Brain pericyte (primary cell): ENCODE results near the gene MINAR2.

Source experiments
- DNase-seq: peaks from one replicate; pipeline ENCODE4 v3.0.0-alpha.2; 2012; ENCODE audit warnings: low read depth, low spot score

Gene MINAR2, protein sequence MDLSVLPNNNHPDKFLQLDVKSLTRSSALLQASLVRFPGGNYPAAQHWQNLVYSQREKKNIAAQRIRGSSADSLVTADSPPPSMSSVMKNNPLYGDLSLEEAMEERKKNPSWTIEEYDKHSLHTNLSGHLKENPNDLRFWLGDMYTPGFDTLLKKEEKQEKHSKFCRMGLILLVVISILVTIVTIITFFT

DNA sequence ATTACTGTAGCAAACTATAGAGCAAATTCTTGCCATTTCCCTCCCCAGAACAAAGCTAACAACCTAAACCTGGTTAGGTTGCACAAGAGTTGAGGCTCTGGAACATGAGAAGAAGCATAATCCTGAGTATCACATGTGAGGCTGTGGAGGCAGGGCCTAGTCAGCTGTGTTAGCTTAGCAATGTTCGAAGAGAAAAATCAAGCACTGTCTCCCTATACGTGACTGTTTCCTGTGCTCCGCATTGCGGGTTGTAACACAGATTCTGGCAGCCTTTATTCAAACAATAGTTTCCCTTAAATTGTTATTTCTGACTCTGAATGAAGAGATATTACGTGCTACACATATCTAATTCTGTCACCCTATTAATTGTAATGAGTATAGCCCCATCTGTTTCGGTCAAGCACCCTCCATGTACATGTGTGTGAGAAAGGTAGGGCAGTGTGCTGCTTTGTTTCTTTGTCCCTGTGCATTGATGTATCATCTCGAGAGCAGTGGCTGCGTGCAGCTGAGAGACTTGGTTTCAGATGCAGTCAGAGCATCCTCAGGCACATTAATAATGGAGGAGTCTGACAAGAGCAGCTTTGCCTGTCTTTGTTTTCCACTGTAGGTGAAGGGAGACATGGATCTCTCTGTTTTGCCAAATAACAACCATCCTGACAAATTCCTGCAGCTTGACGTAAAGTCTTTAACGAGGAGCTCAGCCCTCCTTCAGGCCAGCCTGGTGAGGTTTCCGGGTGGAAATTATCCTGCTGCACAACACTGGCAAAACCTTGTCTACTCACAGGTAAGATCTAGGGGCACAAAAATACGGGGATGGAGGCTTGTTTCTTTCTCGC, at the start of gene MINAR2:
Gene MINAR2 (plus strand): TSS at position 523 of the 836 bp plus-strand sequence. CDS start 97 bp downstream, at position 620.
- DNase-seq = no peak

DNA sequence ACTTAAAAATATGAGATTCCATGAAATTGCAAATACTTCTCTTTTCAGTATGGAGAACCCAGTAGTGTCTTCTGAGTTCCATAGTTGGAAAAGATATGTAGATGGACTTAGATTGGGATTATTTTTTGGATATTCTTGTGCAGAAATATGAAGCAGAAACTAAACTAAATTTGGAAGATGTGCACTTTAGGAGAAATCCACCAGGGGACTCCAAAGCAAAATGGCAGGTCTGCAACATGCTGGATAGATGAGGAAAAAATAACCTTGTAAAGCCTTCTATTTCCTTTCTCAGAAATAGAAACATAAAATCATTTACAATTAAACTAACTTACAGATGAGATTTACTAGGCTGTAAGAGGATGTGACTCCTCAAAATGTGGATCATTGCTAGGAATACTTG, 49.2 kb upstream of the MINAR2 start:
- DNase-seq = no peak

DNA sequence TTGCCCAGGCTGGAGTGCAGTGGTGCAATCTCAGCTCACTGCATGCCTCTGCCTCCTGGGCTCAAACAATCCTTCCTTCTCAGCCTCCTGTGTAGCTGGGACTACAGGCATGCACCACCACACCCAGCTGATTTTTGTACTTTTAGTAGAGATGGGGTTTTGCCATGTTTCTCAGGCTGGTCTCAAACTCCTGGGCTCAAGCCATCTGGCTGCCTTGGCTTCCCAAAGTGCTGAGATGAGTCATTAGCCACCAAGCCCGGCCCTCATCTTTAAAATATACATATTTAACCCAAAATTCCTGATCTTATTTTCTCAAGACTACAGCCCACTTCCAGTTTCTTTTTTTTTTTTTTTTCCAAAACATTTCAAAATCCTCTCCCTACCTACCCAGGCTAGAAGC, 31.7 kb upstream of the MINAR2 start:
- DNase-seq = no peak

DNA sequence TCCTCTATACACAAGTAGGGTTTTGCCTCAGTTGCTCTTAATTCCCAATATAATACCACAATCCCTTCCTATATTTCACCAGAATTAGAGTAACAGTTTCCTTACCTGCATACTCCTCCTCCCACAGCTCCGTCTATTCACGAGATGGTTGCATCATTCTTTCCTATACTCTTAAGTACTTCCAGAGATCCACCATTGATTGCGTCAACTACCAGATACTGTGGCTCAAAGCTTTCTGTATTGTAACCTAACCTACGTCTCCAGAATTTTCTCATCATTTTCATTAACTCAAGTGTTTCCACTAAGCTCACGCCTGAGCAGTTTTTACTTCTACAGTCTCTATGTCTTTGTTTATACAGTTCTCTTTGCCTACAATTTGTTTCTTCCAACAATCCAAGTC, 31.2 kb upstream of the MINAR2 start:
- DNase-seq = no peak

DNA sequence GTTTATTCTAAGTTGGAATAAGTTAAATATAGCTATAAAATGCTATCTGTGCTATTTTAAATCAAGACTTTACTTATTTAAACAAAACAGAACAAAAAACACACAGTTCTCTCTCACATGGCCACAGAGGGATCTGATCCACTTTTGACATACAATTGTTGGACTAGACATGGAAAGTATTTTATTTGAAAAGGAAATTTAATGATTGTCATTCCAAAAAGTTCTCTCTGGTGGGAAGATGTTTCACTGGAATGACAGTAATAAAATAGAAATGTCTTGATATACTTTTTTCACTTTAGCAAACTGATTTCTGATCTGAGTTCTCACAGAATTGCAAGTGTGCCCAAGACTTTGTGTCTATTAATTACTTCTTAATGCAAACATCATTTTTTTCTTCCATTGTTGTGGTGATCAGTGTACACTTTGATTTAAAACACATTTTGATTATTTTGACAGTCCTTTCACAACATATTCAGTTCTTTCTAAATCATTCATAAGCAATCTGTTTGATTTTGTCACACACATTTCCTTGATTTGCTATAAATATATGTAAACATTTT, 30.1 kb upstream of the MINAR2 start:
- DNase-seq = no peak

DNA sequence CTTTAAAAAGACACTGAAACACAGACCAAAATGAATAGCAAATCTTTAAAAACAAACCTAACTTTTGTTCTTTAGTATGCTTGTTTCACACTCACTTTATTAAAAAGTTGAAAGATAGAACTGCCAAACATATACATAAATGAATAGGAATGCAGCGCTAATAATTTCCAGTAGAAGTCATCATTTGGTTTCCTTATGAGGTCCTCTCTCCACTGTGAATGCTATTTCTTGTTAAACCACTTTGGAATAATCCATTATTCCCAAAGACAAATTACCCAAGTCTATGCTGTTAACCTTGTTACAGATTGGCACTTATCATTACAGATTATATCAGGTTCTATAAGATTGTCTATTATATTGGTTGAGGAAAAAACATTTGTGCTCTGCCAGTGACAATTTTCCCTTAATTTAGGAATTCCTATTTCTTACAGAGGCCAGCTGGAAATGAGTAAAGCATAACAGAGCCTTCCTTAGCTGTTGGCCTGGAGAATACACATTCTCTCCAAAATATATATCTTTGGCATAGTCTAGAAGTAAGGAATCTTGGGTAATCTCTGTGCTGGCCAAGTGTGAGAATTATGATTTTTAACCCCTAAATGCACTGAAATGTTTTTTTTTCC, 29.3 kb upstream of the MINAR2 start:
- DNase-seq = no peak

DNA sequence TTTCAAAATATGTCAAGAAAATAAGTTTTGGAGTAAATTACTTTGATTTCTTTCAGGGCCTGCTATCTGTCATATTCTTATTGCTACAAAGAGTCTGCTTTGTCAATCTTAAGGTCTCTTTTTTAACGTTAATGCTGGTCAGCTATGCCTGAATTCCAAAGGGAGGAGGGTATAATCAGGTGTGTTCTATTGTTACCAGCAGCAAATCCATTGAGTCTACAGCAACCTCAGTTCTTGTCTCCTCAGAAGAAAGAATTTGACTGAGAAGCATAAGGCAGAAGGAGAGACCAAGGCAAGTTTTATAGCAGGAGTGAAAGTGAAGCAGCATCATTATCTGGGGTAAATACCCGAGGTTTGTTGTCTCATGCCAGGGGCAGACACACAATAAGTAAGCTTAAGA, 23.7 kb upstream of the MINAR2 start:
- DNase-seq = no peak

DNA sequence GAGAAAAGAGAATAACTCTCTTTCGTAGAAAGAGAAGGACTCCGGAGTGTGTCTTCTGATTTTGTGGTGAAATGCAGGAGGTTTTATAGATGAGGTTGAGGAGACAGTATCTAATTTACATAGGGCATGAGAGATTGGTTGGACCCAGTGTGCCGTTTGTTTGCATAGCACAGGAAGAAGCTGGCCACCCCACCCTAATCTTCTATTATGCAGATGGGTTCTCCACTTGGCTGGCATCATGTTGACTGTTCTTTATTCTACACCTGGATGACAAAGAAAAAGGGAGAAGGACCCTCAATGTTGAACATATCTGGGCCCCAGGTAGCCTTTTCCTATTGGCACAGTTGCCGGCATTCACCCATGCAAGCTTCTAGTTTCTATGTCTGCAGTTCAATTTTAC, 23.2 kb upstream of the MINAR2 start:
- no peak for DNase-seq

DNA sequence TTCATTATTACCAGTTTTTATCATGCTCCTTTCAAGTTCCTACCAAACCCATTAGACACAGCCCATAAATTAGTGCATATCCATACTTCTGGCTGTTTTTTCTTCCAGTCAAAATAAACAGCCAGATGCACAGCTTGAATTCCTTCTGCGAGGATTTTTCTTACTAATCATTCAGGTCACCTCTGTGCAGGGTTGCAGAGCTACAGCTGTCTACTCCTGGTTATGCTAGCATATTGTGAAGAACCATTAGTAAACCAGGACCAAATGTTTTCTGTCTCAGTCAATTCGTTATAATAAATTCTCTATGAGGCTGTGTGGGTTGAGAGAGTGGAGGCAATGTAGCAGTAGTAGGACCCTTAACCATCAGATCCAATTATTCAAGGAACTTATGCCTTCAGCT, 8.1 kb upstream of the MINAR2 start:
- no peak for DNase-seq

DNA sequence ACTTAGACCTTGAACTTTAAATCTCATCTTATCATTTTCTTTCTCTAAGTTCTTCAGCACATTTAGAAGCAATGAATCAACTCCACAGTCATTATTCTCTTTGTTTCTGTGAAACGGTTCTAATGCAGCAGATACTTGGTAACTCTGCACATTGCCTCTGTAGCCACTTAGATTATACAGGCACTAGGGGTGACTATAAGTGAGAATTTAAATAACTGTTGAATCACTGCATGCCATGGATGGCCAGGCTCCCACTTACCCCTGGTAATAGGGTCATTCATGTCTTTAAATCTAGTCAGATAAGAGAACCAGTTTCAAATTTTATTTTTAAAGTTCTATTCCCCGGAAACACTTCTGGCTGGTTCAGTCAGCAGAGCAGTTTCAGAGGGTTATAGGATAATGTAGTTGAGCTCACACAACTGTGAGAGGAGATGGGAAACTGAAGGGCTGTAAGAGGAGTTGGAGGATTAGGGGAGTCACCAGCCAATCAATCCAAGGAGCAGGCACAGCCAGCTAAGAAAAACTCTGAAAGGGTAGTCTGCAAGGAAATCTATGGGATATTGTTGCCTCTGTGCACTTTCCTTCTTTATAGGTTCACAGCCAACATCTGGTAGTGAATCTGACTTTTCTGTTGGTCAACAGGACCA, 4.2 kb upstream of the MINAR2 start:
- DNase-seq = no peak

DNA sequence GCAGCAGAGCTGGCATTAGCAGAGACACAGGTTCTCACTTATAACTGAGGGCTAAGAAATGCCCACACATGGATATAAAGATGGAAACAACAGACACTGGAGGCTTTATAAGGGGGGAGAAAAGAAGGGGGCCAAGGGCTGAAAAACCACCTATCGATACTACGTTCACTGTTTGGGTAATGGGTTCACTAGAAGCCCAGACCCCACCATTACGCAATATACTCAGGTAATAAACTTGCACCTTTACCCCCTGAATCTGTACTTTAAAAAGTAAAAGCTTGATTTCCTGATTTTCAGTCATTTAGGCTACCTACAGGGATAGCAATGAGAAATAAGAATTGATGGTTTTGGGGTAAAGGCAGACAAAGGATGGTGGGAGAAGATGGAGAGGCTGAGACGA, 1.9 kb upstream of the MINAR2 start:
- no peak for DNase-seq

DNA sequence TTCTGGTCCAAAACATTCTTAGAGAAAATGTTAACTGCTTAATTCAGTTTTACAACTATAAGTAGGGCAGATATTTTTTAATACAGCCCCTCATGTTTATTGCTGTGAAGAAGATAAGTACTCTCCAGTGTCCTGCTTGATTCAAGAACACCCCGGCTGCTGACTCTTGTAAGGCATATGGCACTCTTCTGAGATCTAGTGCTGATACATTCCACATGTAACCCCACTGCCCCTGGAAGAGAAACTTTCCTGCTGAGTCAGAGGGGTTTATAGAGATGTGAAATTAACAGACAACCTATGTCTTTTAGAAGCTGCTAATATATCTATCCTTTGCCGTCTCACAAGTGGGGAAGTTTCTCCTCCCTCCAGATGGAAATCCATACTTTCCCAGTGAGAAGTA, 1.0 kb upstream of the MINAR2 start:
- DNase-seq = no peak

DNA sequence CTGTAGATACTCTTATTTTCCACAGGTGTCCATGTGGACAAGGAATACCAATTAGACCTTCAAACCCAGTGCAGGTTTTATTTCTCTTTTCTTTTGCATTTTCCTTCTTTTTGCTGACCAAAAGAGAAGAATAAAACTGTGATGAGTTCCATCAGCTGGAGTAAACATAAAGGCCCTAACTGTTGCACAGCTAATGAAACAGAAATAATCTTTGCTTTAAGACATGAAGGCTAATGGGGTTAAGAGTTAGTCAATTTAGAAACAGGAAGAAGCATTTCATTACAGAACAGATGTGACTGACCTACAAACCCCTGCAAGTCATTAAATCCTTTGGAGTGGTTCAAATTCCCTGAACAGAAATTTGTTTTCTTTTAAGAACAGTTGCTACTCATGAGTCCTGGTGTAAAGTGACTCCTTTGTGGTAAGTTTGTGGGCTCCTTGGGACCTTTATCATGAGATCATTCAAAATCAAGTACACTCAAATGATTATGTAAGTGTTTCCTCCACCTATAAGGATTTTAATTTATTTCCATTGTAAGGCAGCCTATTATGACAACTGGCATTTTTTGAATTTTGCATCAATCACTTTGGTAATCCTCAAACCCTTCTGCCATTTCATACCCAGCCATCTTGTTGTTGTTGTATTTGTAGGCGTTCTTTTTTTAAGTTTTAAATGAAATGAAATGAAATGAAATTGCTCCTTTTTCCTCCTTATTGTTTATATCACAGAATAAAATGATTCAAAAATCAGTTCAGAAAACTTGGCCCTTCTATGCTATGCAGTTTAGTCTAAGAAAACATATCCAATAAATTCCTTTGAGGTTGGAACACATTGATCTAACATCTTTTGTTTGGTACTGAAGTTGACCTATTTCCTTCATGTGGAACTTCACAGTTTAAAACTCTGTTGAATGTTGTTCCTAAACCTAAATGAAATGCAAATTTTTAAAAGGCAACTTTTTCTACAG, 1.3 kb downstream of the MINAR2 start:
- DNase-seq = no peak

DNA sequence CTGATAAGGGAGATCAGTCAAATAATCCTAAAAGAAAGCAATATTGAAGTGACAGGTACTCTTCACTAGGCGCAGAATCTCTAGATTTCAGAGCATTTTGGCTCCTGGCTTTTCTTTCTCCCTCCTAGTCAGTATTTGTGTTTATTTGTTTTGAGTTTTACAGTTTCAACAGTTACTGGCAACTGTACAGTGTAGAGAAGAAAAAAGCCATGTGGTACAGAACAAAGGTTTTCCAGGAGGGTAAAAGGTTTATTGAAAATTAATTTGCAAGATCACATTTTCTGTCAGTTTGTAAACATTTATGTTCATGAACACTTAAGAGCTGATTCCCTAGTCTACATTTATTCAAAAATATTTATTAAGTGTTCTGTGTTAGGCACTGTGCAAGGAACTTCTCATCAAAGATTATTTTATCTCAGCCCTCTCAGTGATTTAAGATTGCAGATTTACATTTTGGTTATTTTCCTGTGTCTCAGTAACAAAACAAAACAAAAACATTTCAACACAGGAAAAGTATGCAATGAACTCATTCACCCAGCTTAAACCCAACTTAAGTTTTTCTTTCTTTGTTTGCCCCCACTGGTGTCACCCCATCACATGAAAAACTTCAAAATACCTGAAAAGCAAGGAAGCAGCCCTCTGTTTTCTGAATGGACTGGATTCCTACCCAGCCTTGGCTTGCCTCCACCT, 12.9 kb downstream of the MINAR2 start:
- no peak for DNase-seq

DNA sequence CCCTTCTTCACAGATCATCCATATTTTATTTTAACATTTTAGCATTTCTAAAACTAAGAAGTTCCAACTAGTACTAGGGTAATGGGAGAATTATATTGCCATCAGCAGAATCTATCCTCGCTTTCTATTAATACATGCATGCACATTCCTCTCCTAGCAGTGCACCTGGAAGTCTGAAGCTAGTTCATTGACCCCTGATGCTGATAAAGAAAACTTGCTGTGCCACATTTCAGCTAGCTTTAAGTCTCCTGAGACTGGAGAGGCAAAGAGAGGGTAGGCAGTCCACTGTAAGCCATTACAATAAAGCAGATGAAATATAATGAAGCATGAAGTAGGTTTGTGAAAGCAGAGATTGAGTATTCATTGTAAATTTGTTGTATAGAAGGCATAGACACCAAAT, 15.8 kb downstream of the MINAR2 start:
- no peak for DNase-seq

DNA sequence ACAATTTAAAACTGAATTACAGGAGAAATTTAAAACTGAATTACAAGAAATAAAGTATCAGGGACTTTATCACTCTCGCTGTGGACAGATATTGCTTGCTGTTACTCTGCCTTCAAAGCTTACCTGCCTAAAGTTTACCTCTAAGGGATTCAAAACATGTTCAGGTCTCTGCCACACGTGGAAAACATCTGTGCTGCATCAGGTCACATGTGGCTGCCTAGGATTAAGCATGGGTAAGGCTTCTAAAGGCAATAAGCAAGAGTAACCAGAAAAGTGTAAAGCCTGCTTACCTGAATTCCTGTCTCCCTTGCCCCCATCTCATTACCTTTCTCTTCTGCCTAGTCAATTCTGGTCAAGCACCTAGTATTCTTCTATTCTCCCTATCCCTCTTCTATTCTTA, 18.9 kb downstream of the MINAR2 start:
- no peak for DNase-seq

DNA sequence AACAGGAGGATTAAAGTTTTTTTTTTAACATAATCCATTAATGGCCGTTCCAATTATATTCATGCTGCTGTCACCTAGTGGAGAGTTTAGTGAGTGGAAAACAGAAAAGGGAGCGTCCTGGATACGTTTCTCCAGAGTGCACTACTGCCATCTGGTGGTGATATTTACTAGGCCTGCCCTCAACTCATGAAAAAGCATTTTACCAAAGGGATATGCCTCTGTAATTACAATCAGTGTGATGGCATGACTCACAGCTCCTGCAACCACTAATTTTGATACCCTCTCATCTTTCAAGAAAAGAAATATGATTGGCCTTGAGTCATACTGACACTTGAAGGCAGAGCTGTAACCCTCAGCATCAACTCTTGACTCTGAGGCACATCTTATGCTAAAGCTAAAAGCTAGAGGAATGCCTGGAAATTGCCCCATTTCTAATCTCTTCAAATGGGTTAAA, 20.1 kb downstream of the MINAR2 start:
- DNase-seq = peak; percentile 72

DNA sequence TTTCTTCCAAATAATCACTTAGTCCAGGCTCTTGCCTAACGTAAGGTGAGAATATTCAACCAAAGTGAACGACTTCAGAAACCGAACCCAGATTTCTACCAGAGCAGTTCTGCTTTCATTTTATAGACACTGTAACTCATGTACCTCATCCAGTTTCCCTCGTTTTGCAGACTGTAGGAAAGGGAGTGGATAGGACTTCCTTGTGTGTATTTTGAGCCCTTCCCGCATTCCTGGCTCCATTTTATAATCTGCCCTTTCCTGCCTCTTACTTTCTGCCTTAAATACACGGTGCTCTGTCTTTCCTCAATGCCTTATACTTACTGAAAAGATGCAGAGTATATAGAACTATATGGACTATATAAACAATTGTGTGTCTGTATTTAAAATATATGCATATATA, 20.8 kb downstream of the MINAR2 start:
- DNase-seq = no peak

DNA sequence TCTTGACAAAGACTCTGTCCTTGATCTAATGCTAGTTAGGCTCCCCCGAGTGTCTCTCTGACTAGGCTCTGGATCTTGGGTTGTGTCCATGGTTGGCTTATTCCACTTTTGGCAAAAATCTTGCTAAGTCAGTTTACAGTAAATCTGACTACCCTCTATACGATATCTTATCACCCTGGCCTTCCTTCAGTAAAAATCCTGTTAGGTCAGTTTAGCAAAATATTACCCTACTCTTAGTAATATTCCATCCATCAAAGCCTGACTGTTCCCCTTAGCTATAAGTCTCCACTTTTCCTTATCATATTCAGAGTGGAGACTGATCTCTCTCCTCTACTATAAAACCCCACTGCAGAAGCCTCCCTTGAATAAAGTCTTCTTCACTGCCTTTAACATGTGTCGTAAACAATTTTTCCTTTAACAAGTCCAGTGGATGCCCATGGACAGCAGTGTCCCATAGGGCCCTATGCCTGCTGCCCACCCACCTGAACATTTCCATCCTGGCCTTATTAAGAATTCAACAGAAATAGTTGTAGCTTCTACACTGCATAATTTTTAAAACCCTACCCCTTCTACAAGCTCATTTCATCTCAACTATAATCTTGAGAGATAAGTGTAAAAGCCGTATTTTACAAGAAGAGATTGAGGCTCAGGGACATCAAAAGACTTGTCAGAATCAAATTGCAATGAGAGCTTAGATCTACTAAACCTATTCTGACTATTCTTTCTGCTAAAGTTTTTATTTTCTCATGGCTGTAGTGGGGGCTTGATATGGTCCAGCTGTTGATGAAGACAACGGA, 22.3 kb downstream of the MINAR2 start:
- DNase-seq = no peak
